Pancreas (tissue), 10 donors: Measurements from ENCODE around the gene CMIP. TPM values are rescaled to one million over a fixed set of nuclear protein-coding genes. Genes with fewer than 3 reads are reported as not detected.
A peak's percentile ranks its signal among the peaks of the same experiment; 100 is the strongest.

Source experiments
- ATAC-seq, 4 donors: fragments of 200-7000 bp; cut with Tn5 transposase; one replicate each; pipeline versions ENCODE4 v1.8.0 to v1.9.1; 2020; ENCODE audit warnings: mild to moderate bottlenecking in 4 of 4, moderate library complexity in 4 of 4
- DNase-seq, 6 donors: peaks; one replicate each; pipeline ENCODE4 v3.0.0-alpha.2; 2020
- FAIRE-seq: peaks from 2 replicates; lab custom pipeline; 2012; peaks lifted over from hg19 to GRCh38; lab: Jason Lieb, UNC
- H3K27ac ChIP-seq, 4 donors: fragments of 200-600 bp; sonication (generic); 1 replicate in 3 of 4; 2 replicates in 1 of 4; pipeline versions ENCODE4 v1.5.0 to v1.8.0; 2020
- H3K27me3 ChIP-seq, 4 donors: fragments of 200-600 bp; one replicate each; pipeline ENCODE4 v1.8.0; 2021
- H3K36me3 ChIP-seq, 3 donors: fragments of 200-600 bp; sonication (generic) in 1 of 3; one replicate each; pipeline versions ENCODE4 v1.5.0 to v1.8.0; 2020 to 2021
- H3K4me1 ChIP-seq, 3 donors: fragments of 200-600 bp; one replicate each; pipeline ENCODE4 v1.8.0; 2021
- H3K4me3 ChIP-seq, 4 donors: fragments of 200-600 bp; sonication (generic) in 2 of 4; one replicate each; pipeline versions ENCODE4 v1.5.0 to v1.8.0; 2020 to 2021
- H3K9me3 ChIP-seq, 4 donors: fragments of 200-600 bp; one replicate each; pipeline ENCODE4 v1.8.0; 2021
- WGBS, 2 donors: extraction: QIAGEN DNeasy Blood & Tissue Kit; methylation state at CpG; one replicate each; pipeline ENCODE4 v1.1.7; 2013; 5-methylcytosine and 5-hydroxymethylcytosine counted together
- intact Hi-C, 3 donors: fragments of 100-400 bp; cut with DNase I; formaldehyde crosslinking; loops; one replicate each; pipeline versions ENCODE4 v1.11.1 to v1.14.2; 2022
- polyA plus RNA-seq, 2 donors: library from polyadenylated mRNA; stranded (reverse); fragments of 200-250 nt; gene quantifications; one replicate each; pipeline ENCODE4 v1.2.3, GENCODE V29; 2013
- total RNA-seq, 6 donors: library from RNA; stranded (reverse); fragmentation: NEBNext Ultra II Directional in 4 of 6; extraction: Animal tissue kit (Norgen Biotek cat#: 25700) in 4 of 6; gene quantifications; one replicate each; pipeline versions ENCODE4 v1.2.1 to v1.2.4, GENCODE V29; 2021 to 2023
- TF ChIP-seq, protein P1 (sequence below), 4 donors: fragments of 200-600 bp; sonication (generic) in 3 of 4; IDR thresholded peaks; one replicate each; pipeline versions ENCODE4 v1.5.0 to v1.8.0; 2021; ENCODE audit warnings: antibody characterized with exemption in 4 of 4
- donor health status: healthy with polysubstance abuse.
- donor health status: DM: no; HTN: no; CAD: no; lungs with moderate emphysema.
- donor health status: DM: no; HTN: no; CAD: no.
- donor health status: control.
- donor health status: control.
- donor health status: Bipolar disorder and iron deficiency.
- donor health status: DM: yes; HTN: yes; CAD: no.
- donor health status: DM: no; HTN: no; CAD: no.
- donor health status: DM: no; HTN: no; CAD: no.
- donor health status: DM: yes; HTN: yes; CAD: no.

Gene CMIP
- total and polyA plus RNA-seq, 8 donors, result 9.7 to 37.0 (median 21.5) TPM

- TF ChIP-seq, protein P1, sequence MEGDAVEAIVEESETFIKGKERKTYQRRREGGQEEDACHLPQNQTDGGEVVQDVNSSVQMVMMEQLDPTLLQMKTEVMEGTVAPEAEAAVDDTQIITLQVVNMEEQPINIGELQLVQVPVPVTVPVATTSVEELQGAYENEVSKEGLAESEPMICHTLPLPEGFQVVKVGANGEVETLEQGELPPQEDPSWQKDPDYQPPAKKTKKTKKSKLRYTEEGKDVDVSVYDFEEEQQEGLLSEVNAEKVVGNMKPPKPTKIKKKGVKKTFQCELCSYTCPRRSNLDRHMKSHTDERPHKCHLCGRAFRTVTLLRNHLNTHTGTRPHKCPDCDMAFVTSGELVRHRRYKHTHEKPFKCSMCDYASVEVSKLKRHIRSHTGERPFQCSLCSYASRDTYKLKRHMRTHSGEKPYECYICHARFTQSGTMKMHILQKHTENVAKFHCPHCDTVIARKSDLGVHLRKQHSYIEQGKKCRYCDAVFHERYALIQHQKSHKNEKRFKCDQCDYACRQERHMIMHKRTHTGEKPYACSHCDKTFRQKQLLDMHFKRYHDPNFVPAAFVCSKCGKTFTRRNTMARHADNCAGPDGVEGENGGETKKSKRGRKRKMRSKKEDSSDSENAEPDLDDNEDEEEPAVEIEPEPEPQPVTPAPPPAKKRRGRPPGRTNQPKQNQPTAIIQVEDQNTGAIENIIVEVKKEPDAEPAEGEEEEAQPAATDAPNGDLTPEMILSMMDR (IDR thresholded peaks at IDR 0.05), result no peak
- H3K27me3 ChIP-seq, result no peaks in the 10 kb centered on the region
- H3K4me1 ChIP-seq, result no peaks in the 10 kb centered on the region
- no peak overlapping the region for H3K4me3 ChIP-seq
- intact Hi-C loops, result no loop called here
- peaks cover 0 to 10% (median 0%) of the 10 kb centered on the region in 3 donors for H3K36me3 ChIP-seq
- H3K27ac ChIP-seq, result no peak overlapping the region
- ATAC-seq, result no peak
- DNase-seq, result no peak
- no peak for FAIRE-seq
- 96% methylated on average over 14 of the region's 14 CpGs for WGBS, 2 donors
- no peaks in the 10 kb centered on the region for H3K9me3 ChIP-seq
Measured at GRCh38 chr16:81681311-81681710, 236.7 kb downstream of the CMIP start.

DNA sequence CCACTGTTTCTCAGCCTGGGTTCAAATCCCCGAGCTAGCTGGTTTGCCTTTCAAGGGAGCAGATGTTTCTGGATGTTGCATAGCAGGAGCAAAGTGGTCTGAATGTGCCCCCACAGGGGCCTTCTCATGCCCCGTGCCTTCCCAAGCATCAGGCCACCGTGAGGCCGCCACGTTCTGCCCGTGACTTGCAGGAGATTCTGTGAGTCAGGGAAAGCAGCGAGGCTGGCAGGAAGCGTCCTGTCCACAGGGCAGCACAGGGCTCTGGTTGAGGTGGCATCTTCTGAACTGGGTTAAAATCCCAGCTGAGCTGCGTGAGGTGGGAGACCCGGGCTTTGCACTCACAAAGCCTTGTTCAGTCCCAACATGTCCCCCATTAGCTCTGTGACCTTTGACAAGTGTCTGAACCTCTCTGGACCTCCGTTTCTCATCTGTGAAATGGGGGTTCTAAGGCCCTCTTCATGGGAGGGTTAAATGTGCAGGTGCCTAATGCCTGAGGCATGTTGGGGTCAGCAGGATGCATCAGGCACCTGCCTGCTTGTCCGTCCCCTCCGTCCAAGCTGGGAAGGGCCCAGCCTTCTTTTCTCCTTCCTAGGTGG, 239.7 kb downstream of the CMIP start:
- Histone ChIP-seq H3K36me3 (peaks cover 0 to 3% (median 0%) of the 10 kb centered on the region in 3 donors), H3K4me3 (no peak overlapping the region), H3K4me1 (no peaks in the 10 kb centered on the region), H3K27me3 (no peaks in the 10 kb centered on the region), H3K27ac (no peak overlapping the region), H3K9me3 (no peaks in the 10 kb centered on the region)
- no peak for ATAC-seq
- FAIRE-seq, result no peak
- no peak for DNase-seq
- WGBS, 2 donors, result 93 to 97% methylated on average over 13 of the region's 13 CpGs
- intact Hi-C loops, result no loop called here
- TF ChIP-seq, protein P1 (IDR thresholded peaks at IDR 0.05), result no peak

- Histone ChIP-seq H3K27ac (no peak overlapping the region), H3K36me3 (peaks cover 0 to 3% (median 0%) of the 10 kb centered on the region in 3 donors), H3K4me3 (no peak overlapping the region), H3K27me3 (no peaks in the 10 kb centered on the region), H3K4me1 (no peaks in the 10 kb centered on the region), H3K9me3 (no peaks in the 10 kb centered on the region)
- intact Hi-C loops, result no loop called here
- FAIRE-seq, result no peak
- no peak for ATAC-seq
- DNase-seq, result no peak
- TF ChIP-seq, protein P1 (IDR thresholded peaks at IDR 0.05), result no peak
- 90 to 94% methylated on average over 9 to 12 of the region's 12 CpGs for WGBS, 2 donors
Measured at GRCh38 chr16:81684901-81685300, 240.3 kb downstream of the CMIP start.

DNA sequence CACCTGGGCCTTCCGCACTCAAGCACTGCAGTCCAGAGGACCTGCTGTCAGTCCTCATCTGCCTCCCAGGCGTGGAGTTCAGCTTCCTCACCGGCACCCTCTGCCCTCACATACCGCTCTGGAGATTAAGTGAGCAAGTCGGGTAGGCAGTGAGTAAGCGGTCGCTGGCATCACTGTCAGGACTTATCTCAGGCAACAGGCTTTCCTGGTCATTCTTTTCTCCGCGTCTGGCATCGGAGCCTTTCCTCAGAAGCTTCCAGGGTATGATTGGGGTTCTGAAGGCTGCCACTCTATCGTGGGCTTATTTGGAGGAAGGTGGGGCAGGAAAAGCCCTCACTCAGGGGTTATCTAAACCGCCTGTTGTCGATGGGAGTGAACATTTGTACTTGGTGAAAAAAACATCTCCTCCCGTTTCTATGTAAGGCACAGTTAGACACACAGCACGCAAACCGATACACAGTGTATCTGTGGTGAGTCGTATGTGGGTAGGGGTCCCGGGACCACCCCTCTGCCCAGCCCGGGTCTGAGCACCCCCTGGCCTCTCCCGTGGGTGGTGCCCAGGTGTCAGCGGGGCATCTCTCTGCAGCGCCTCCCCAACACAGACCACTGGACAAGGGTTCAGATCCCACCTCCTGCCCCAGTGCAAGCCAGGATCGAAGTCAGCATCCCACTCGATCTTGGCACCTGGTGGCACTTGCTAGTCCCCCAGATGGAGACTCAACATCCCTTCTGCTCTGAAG, 242.0 kb downstream of the CMIP start:
- DNase-seq (peak in 1 of 6 donors; percentile 18), FAIRE-seq (no peak)

More for the DNA sequence above, 242.0 kb downstream of the CMIP start:
- intact Hi-C loops, result no loop called here
- TF ChIP-seq, protein P1 (IDR thresholded peaks at IDR 0.05), result no peak
- WGBS, 2 donors, result 83 to 88% methylated on average over 24 of the region's 24 CpGs
- Histone ChIP-seq H3K4me1 (no peaks in the 10 kb centered on the region), H3K27me3 (no peaks in the 10 kb centered on the region), H3K36me3 (no peaks in the 10 kb centered on the region), H3K4me3 (no peak overlapping the region), H3K9me3 (no peaks in the 10 kb centered on the region), H3K27ac (no peak overlapping the region)
- ATAC-seq, result no peak
